Measurements from ENCODE around the gene KNDC1.
A peak's percentile ranks its signal among the peaks of the same experiment; 100 is the strongest.

The KNDC1 gene

DNA sequence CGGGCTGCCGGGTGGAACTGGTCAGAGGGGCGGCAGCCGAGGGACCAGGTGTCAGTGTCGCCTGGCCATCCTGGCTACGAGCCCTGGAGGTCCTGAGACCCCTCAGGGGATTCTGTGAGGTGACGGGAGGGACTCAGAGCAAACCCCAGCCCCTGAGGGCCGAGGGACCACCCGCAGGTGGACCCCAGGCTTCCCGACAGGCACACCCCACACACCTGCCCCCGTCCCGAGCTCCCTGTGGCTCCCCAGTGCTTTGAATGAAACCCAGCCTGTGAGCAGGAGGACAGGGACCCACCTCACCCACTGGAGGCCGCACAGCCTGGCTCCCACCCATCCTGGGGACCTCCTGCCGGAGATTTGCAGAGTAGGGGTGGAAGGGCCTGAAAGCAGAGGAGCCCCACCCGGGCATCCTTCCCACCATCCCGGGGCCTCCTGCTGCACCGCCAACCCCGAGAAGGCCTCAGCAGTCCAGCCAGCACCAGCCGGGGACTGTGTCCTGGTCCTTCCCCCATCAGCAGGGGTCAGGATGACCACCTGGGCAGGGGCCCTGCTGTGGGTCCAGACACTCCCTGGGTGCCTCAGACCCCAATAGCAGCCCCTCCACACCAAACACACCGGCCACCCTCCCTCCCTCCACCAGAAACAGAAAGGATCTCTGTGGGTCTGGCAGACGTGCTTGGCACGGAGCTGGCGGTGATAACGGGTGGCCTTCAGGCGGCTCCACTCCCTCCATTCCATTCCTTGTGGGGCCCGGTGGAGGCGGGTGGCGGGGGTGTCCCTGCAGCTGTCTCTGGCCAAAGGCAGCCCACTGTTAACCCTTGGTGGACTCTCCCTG, 91.6 kb downstream of the KNDC1 start:
- no peak for DNase-seq (ENCODE audit: low spot score)
- TF ChIP-seq, protein P1, sequence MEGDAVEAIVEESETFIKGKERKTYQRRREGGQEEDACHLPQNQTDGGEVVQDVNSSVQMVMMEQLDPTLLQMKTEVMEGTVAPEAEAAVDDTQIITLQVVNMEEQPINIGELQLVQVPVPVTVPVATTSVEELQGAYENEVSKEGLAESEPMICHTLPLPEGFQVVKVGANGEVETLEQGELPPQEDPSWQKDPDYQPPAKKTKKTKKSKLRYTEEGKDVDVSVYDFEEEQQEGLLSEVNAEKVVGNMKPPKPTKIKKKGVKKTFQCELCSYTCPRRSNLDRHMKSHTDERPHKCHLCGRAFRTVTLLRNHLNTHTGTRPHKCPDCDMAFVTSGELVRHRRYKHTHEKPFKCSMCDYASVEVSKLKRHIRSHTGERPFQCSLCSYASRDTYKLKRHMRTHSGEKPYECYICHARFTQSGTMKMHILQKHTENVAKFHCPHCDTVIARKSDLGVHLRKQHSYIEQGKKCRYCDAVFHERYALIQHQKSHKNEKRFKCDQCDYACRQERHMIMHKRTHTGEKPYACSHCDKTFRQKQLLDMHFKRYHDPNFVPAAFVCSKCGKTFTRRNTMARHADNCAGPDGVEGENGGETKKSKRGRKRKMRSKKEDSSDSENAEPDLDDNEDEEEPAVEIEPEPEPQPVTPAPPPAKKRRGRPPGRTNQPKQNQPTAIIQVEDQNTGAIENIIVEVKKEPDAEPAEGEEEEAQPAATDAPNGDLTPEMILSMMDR (IDR thresholded peaks at IDR 0.05; ENCODE audit: extremely low read depth, missing control alignments), result no peak

DNA sequence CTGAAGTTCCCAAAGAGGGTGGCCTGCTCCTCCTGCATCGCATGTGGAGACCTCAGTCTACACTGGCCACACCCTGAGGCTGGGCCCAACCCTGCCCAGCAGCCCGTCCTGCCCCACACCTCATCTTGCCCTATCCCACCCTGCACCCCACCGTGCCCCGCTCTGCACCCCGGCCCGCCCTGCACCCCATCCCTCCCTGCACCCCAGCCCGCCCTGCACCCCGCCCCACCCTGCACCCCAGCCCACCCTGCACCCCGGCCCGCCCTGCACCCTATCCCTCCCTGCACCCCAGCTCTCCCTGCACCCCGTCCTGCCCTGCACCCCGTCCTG, 92.2 kb downstream of the KNDC1 start:
- TF ChIP-seq, protein P1 (IDR thresholded peaks at IDR 0.05; ENCODE audit: extremely low read depth, missing control alignments), result no peak
- no peak for DNase-seq (ENCODE audit: low spot score)

DNA sequence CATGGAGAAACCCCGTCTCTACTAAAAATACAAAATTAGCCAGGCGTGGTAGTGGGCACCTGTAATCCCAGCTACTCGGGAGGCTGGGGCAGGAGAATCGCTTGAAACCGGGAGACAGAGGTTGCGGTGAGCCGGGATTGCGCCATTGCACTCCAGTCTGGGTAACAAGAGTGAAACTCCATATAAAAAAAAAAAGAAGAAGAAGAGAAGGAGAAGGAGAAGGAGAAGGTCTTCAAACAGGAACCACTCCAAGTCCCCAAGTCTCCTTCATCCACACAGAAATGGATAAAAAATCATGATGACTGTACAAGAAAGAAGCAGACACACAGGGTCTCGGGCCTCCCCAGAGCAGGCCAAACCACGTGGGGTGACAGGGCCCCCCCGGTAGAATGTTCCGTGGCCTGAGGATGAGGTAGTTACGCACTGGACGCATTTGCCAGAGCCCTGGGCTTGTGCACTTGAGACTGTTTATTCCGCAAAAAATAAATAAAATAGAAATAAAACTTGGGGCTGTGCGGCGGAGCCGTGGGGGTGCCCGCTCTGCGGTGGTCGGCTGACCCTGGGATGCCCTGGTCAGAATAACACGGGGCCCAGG, 93.4 kb downstream of the KNDC1 start:
- no peak for DNase-seq (ENCODE audit: low spot score)

DNA sequence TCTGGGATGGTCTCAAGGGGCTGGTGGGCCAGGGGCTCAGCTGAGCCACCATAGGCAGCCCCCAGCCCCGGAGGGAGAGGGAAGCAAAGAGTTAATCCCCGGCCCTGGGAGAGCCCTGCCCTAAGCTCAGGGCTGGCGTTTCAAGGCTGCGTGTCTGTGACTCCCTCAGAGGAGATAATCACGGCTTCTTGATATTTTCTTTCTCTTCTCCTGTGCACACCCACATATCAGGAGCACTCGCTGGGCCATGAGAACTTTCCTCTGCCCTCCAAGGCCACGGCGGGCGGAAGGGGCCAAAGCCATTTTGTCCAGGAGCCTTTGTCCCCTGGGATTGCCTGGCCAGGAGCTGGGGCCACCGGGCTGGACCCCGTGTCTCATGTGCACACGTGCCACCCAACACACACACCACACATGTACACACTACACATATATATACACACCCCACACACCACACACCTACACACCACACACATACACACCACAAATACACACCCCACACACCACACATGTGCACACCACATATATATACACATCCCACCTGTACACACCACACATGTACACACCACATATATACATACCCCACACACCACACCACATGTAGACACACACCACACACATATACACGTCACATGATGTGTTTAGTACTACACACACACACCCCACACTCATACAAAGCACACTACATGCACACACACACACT, 94.6 kb downstream of the KNDC1 start:
- no peak for DNase-seq (ENCODE audit: low spot score)
- TF ChIP-seq, protein P1 (IDR thresholded peaks at IDR 0.05; ENCODE audit: extremely low read depth, missing control alignments), result no peak

More for the DNA sequence above, 93.4 kb downstream of the KNDC1 start:
- TF ChIP-seq, protein P1 (IDR thresholded peaks at IDR 0.05; ENCODE audit: extremely low read depth, missing control alignments), result no peak

DNA sequence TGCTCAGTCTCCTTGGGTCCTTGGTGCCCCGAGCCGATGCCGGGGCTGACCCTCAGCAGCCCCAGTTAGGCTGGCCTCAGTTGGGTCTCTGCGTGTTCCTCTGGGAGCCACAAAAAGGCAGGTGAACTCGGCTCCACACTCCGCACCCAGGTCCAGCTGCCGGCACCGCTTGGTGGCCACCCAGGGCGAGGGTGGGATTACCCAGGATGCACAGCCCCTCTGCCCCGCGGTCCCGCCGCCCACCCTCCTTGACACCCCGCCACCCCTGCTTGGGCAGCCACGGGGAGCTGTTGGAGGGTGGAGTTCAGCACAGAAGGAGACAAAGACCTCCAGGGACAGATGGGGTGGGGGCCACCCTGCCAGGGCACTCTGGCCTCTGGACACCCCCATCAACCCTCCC, 95.3 kb downstream of the KNDC1 start:
- DNase-seq (ENCODE audit: low spot score), result no peak
- TF ChIP-seq, protein P1 (IDR thresholded peaks at IDR 0.05; ENCODE audit: extremely low read depth, missing control alignments), result no peak

DNA sequence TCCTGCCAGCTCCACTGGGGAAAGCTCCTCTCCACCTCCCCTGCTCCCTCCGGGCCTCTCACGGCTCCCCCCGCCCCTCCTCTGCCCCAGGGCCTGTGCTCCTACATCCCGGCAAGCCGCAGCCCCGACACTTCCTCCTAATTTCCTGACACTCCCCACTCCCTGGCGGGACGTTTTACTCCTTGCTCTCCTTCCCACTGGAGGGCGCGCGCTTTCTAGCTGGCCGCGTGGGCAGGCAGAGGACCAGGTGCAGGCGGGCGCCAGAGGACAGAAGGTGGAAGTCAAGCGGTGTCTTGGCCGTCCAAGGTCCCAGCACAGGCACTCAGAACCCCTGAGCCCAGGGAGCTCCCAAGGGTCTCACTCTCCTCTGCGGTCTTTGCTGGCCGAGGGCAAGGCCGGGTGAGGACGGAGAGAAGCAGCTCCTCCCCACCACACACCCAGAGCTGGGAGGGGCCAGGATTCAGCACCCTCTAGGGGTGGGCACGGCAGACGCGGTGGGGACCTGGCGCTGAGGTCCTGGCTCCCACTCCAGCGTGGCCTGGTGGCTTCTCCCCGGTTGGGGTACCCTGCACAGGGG, 97.6 kb downstream of the KNDC1 start:
- TF ChIP-seq, protein P1 (IDR thresholded peaks at IDR 0.05; ENCODE audit: extremely low read depth, missing control alignments), result peak; percentile 45
- DNase-seq (ENCODE audit: low spot score), result peak; percentile 63
